ENCODE results near the gene CREB3L1. TPM values are rescaled to one million over a fixed set of nuclear protein-coding genes. Genes with fewer than 3 reads are reported as not detected.

CREB3L1 gene
- total RNA-seq, 1 experiment from 2014 or later: 3.3 TPM

- Histone ChIP-seq H4K8ac (replicated peaks; ENCODE audit: insufficient read length, low read depth, low read length) (no peak overlapping the region), H3K4me2 (ENCODE audit: insufficient read depth, insufficient read length, low read length) (no peak overlapping the region), H3K27ac (ENCODE audit: insufficient read length, low read depth, low read length) (no peak overlapping the region), H3K18ac (ENCODE audit: insufficient read length, low read depth, low read length) (no peak overlapping the region), H2BK20ac (ENCODE audit: low read depth, low read length, poor library complexity, severe bottlenecking) (no peak overlapping the region), H2AFZ (ENCODE audit: low read length) (no peak overlapping the region), H3K27me3 (ENCODE audit: insufficient read depth, low read length) (no peaks in the 10 kb centered on the region), H3K56ac (ENCODE audit: insufficient read length, low read depth, low read length) (no peak overlapping the region), H3K23me2 (ENCODE audit: insufficient read length, low read depth, low read length, poor library complexity, severe bottlenecking) (no peaks in the 10 kb centered on the region), H3K4ac (ENCODE audit: low read depth, low read length) (no peak overlapping the region), H3K79me2 (ENCODE audit: insufficient read depth, low read length) (no peaks in the 10 kb centered on the region), H2BK15ac (ENCODE audit: low read depth, low read length) (no peak overlapping the region), H3K23ac (ENCODE audit: insufficient read length, low read depth, low read length) (no peak overlapping the region), H2BK120ac (ENCODE audit: low read depth, low read length, poor library complexity, severe bottlenecking) (no peak overlapping the region), H2AK5ac (ENCODE audit: insufficient read length, low read length) (no peak overlapping the region), H3K4me1 (ENCODE audit: insufficient read depth, low read length) (no peaks in the 10 kb centered on the region), H3K14ac (ENCODE audit: insufficient read depth, low read length) (no peak overlapping the region), H4K5ac (ENCODE audit: insufficient read length, low read depth, low read length) (no peak overlapping the region), H4K20me1 (ENCODE audit: control insufficient read depth, insufficient read depth, insufficient read length) (no peaks in the 10 kb centered on the region), H4K91ac (ENCODE audit: insufficient read length, low read depth, low read length) (peak overlapping the region; percentile 53), H3K9ac (ENCODE audit: extremely low read depth, insufficient read length, low read length) (no peak overlapping the region), H2BK12ac (ENCODE audit: insufficient read length, low read depth, low read length) (no peak overlapping the region), H3T11ph (ENCODE audit: low read length) (no peak overlapping the region), H3K79me1 (ENCODE audit: insufficient read depth, low read depth, low read length, poor library complexity, severe bottlenecking) (no peaks in the 10 kb centered on the region), H3K9me3 (ENCODE audit: control insufficient read depth, low read depth, low read length) (no peaks in the 10 kb centered on the region), H2BK5ac (ENCODE audit: insufficient read length, low read length) (no peak overlapping the region)
- H3K27me3 Mint-ChIP-seq (ENCODE audit: low read depth): no peaks in the 10 kb centered on the region
- DNase-seq: no peak
- H3K4me1 Mint-ChIP-seq: peaks cover 11 to 29% of the 10 kb centered on the region in 2 experiments
- no peak for TF ChIP-seq CTCF (conservative IDR thresholded peaks at IDR 0.05)
- peaks cover 0 to 4% (median 0%) of the 10 kb centered on the region in 3 experiments; a peak in 2 of 7 replicates for H3K36me3 Mint-ChIP-seq (ENCODE audit: insufficient read depth in 1 of 3, low read depth in 3 of 3)
- no peaks in the 10 kb centered on the region for H3K9me3 Mint-ChIP-seq
- WGBS (ENCODE audit: extremely low coverage, insufficient read length, low lambda C conversion rate): no CpG with 5 or more reads among the region's 3 CpGs
- no peak overlapping the region for H3K4me3 Mint-ChIP-seq
- peak overlapping the region in 1 of 3 experiments; percentile 52; a peak in 1 of 7 replicates for H3K27ac Mint-ChIP-seq
Observed at GRCh38 chr11:46307369-46307768, 29.9 kb downstream of the CREB3L1 start.
